NT2/D1 (cell line): ENCODE results near the gene DYNC2LI1.

Experiments used
- DNase-seq: peaks from one replicate; pipeline ENCODE4 v3.0.0-alpha.2; 2011; ENCODE audit warnings: low read depth, low spot score
- H3K27me3 ChIP-seq: 2 replicates; pipeline ENCODE4 v1.6.0; 2011; ENCODE audit warnings: mild to moderate bottlenecking; ENCODE audit not compliant: insufficient read length, insufficient read depth
- H3K36me3 ChIP-seq: 2 replicates; pipeline ENCODE4 v1.6.1; 2011; ENCODE audit warnings: mild to moderate bottlenecking, low read length, mixed read lengths; ENCODE audit not compliant: insufficient read depth, insufficient read length
- H3K4me1 ChIP-seq: 2 replicates; pipeline ENCODE4 v1.5.1; 2011; ENCODE audit not compliant: insufficient read depth, insufficient read length
- H3K4me3 ChIP-seq: 2 replicates; pipeline ENCODE4 v1.5.1; 2011; ENCODE audit warnings: low read depth; ENCODE audit not compliant: insufficient read length
- H3K9ac ChIP-seq: 2 replicates; pipeline ENCODE4 v1.6.0; 2011; ENCODE audit warnings: low read depth; ENCODE audit not compliant: insufficient read length
- H3K9me3 ChIP-seq: 2 replicates; pipeline ENCODE4 v1.5.1; 2011; ENCODE audit warnings: mild to moderate bottlenecking, low read length; ENCODE audit not compliant: insufficient read depth
- SUZ12 ChIP-seq: IDR thresholded peaks from 2 replicates; pipeline ENCODE4 v1.6.1; 2011; ENCODE audit not compliant: insufficient read length, insufficient read depth; ENCODE audit errors: extremely low read depth
- YY1 ChIP-seq: IDR thresholded peaks from 2 replicates; pipeline ENCODE4 v1.6.1; 2011; ENCODE audit not compliant: insufficient read length, insufficient read depth
- ZNF274 ChIP-seq: IDR thresholded peaks from 2 replicates; pipeline ENCODE4 v1.6.1; 2011; ENCODE audit warnings: mild to moderate bottlenecking, low read depth, low read length

Gene DYNC2LI1

GRCh38 chr2:43839776-43840564 is 66.1 kb downstream of the DYNC2LI1 start:
- Histone ChIP-seq H3K9ac (no peak overlapping the region), H3K36me3 (no peaks in the 10 kb centered on the region), H3K27me3 (no peaks in the 10 kb centered on the region), H3K9me3 (no peaks in the 10 kb centered on the region), H3K4me1 (no peaks in the 10 kb centered on the region), H3K4me3 (no peak overlapping the region)
- DNase-seq = no peak
- TF ChIP-seq SUZ12 (no peak), YY1 (no peak), ZNF274 (no peak)

- TF ChIP-seq SUZ12 (no peak), ZNF274 (no peak), YY1 (no peak)
- no peaks in the 10 kb centered on the region for H3K27me3 ChIP-seq
- no peak overlapping the region for H3K9ac ChIP-seq
- H3K36me3 ChIP-seq = no peaks in the 10 kb centered on the region
- H3K4me1 ChIP-seq = no peaks in the 10 kb centered on the region
- H3K9me3 ChIP-seq = no peaks in the 10 kb centered on the region
- no peak for DNase-seq
- H3K4me3 ChIP-seq = no peak overlapping the region
Observed at GRCh38 chr2:43840965-43841364, 67.1 kb downstream of the DYNC2LI1 start.

GRCh38 chr2:43841949-43842865 is 68.4 kb downstream of the DYNC2LI1 start:
- DNase-seq = no peak
- Histone ChIP-seq H3K9ac (no peak overlapping the region), H3K27me3 (no peaks in the 10 kb centered on the region), H3K9me3 (no peaks in the 10 kb centered on the region), H3K4me3 (no peak overlapping the region), H3K36me3 (no peaks in the 10 kb centered on the region), H3K4me1 (no peaks in the 10 kb centered on the region)
- TF ChIP-seq ZNF274 (no peak), YY1 (no peak), SUZ12 (no peak)

GRCh38 chr2:43842866-43843226 is 69.0 kb downstream of the DYNC2LI1 start:
- H3K4me1 ChIP-seq = no peaks in the 10 kb centered on the region
- TF ChIP-seq ZNF274 = no peak
- no peak for TF ChIP-seq YY1
- TF ChIP-seq SUZ12 = no peak
- H3K4me3 ChIP-seq = no peak overlapping the region
- no peaks in the 10 kb centered on the region for H3K27me3 ChIP-seq
- no peaks in the 10 kb centered on the region for H3K36me3 ChIP-seq
- H3K9me3 ChIP-seq = no peaks in the 10 kb centered on the region
- no peak overlapping the region for H3K9ac ChIP-seq
- DNase-seq = no peak

GRCh38 chr2:43845181-43845580 is 71.3 kb downstream of the DYNC2LI1 start:
- Histone ChIP-seq H3K4me1 (no peaks in the 10 kb centered on the region), H3K4me3 (no peak overlapping the region), H3K9ac (no peak overlapping the region), H3K27me3 (no peaks in the 10 kb centered on the region), H3K9me3 (no peaks in the 10 kb centered on the region), H3K36me3 (no peaks in the 10 kb centered on the region)
- no peak for TF ChIP-seq YY1
- DNase-seq = no peak

- DNase-seq = no peak
- H3K4me1 ChIP-seq = no peaks in the 10 kb centered on the region
Observed at GRCh38 chr2:43846140-43846793, 72.4 kb downstream of the DYNC2LI1 start.

GRCh38 chr2:43848214-43848613 is 74.4 kb downstream of the DYNC2LI1 start:
- TF ChIP-seq YY1 = no peak
- no peak for TF ChIP-seq SUZ12
- TF ChIP-seq ZNF274 = no peak

More at GRCh38 chr2:43846140-43846793, 72.4 kb downstream of the DYNC2LI1 start:
- no peak overlapping the region for H3K4me3 ChIP-seq
- no peaks in the 10 kb centered on the region for H3K27me3 ChIP-seq
- no peaks in the 10 kb centered on the region for H3K36me3 ChIP-seq
- H3K9me3 ChIP-seq = no peaks in the 10 kb centered on the region
- TF ChIP-seq SUZ12 = no peak
- TF ChIP-seq ZNF274 = no peak
- no peak for TF ChIP-seq YY1
- H3K9ac ChIP-seq = no peak overlapping the region

More at GRCh38 chr2:43848214-43848613, 74.4 kb downstream of the DYNC2LI1 start:
- no peaks in the 10 kb centered on the region for H3K27me3 ChIP-seq
- H3K36me3 ChIP-seq = no peaks in the 10 kb centered on the region
- no peak overlapping the region for H3K9ac ChIP-seq
- H3K9me3 ChIP-seq = no peaks in the 10 kb centered on the region
- no peak for DNase-seq
- no peaks in the 10 kb centered on the region for H3K4me1 ChIP-seq
- no peak overlapping the region for H3K4me3 ChIP-seq
